ENCODE measurements around the gene SLC10A1.

SLC10A1 gene

DNA sequence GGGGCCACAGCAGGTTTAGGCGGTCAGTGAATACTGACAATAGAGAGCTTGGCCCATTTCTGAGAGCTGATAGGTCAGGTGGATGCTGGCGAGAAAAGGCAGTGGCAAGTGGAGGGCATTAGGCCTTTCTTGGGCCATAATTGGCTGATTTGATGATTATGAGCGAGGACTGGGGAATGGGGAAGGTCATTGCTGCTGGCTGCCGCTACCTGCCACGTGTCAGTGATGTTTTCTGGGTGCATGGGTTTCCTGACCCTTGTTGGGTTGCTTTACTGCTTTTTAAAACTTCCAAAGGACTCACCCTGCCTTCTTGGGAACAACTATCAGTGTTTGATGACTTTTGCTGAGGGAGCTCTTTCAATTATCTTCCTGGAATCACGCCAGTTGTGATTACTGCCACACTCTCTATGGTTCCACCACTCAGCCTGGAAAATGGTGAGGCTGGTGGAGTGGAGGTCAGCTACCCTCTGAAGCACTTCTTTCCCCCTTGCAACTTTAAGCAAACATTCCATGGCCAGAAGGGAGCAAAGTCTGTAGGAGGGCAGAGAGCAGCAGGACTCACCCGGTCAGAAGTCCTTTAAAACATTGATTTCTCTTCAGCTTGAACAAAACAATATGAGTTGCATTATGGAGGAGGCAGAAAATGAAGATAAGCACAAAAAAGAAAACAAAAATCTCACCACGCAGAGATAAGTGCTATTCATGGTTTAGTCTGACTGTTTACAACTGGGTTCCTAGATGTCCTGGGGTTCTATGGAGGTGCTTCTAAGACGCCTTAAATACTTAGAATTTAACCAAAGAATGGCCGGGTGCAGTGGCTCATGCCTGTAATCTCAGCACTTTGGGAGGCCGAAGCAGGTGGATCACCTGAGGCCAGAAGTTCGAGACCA is 12.1 kb upstream of the SLC10A1 start:
- DNase-seq (ENCODE audit: low read depth) = no peak

GRCh38 chr14:69807192-69807591 is 10.2 kb upstream of the SLC10A1 start:
- DNase-seq (ENCODE audit: low read depth) = no peak

DNA sequence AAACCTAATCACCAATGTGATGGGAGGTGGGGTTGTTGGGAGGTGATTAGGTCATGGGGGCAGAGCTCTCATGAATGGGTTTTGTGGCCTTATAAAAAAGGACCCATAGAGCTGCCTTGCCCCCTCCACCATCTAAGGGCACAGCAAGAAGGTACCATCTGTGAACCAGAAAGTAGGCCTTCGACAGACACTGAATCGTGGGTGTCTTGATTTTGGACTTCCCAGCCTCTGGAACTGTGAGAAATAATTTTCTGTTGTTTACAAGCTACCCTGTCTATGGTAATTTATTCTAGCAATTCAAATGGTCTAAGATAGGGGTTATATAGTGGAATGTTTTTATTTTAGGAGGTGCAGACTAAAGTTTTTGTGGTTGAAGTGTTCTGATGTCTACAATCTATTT is 7.9 kb upstream of the SLC10A1 start:
- DNase-seq (ENCODE audit: low read depth) = no peak

GRCh38 chr14:69803753-69804152 is 6.7 kb upstream of the SLC10A1 start:
- no peak for DNase-seq (ENCODE audit: low read depth)

DNA sequence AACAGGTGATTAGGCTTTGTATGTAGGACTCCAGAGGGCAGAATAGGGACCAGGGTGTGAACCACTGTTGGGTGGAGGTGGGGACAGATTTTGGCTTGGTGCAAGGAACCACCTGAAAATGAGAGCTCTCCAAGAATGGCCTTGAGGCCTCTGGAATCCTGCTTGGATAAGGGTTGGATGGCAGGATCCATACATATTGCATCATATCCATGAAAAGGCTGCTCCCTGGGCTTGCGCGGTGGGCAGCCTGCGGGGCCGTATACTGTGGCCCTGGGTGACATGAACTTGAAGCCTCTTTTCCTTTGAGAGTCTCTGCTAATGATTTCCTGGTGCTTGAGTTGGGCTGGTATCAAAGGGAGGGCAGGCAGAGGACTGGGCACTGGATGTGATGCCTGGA is 1.3 kb upstream of the SLC10A1 start:
- DNase-seq (ENCODE audit: low read depth) = no peak

GRCh38 chr14:69797573-69798338 is 715 bp upstream of the SLC10A1 start:
- no peak for DNase-seq (ENCODE audit: low read depth)

- no peak for DNase-seq (ENCODE audit: low read depth)
Measured at GRCh38 chr14:69795691-69796090, 1.4 kb downstream of the SLC10A1 start.

DNA sequence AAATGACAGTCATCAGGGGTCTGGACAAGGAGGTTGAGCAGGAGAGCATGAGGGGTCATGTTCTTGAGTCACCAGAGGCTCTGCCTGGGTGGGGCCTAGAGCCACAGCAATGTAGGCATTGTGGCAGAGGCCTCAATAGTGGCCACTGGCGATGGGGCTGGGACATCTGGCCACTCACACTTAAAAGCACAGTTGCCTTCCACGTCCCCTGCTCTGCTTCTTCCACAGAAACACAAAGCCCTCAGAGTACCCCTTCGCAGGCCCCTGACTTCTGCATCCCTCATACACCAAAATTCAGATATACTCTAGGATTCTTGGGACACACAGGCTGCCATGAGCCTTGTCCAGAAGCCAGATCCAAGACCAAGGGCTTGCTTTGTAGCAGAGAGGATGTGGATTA is 2.2 kb downstream of the SLC10A1 start:
- no peak for DNase-seq (ENCODE audit: low read depth)

GRCh38 chr14:69792887-69793421 is 4.1 kb downstream of the SLC10A1 start:
- no peak for DNase-seq (ENCODE audit: low read depth)

DNA sequence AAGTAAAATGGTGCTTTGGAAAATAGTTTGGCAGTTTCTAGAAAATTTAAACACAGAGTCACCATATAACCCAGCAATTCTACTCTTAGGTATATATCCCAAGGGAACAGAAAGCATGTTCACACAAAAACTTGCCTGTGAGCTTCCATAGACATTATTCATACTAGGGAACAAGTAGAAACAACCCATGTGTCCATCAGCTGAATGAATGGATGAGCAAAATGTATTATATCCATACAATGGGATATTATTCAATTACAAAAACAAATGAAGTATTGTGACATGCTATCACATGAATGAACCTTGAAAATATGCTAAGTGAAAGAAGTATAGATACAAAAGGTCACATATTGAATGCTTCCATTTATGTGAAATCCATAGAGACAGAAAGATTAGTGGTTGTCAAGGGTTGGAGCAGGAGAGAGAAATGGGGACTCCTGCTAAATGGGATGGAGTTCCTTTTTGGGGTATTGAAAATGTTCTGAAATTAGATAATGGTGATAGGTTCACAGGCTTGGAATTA is 7.9 kb downstream of the SLC10A1 start:
- no peak for DNase-seq (ENCODE audit: low read depth)

DNA sequence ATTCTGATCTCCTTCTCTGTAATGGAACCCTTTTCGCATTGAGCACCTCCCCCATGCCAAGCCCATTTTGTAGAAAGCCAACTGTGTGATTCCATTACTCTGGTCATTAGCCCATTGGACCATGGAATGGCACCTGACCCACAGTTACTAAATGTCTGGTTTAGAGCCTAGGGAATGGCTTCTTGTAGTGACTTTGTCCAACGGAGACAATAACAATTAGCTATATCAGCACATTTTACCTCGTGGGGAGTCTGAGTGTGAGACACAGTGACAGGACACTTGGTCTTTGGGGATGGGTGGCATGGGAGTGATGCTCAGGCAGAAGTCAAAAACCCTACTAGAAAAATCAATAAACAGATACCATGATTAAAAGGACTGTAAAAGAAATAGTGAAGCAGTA is 10.4 kb downstream of the SLC10A1 start:
- DNase-seq (ENCODE audit: low read depth) = no peak

DNA sequence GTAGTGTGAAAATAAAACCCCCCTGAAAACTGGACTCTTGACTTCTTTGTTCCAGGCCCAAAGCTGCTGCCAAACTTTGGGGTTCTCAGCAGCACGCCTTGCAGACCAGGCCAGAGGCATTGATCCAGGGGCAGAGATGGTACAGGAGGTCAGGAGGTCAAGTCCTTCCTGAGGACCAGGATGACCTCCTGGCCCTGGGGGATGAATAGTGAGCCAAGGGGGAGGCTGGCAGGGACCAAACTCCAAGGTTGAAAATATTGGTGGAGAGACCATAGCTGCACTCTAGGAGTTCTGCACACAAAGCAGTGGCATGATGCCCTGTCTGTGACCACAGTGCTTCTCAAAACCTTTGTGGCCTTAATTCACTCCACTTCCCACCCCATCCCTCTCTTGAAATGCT is 12.1 kb downstream of the SLC10A1 start:
- no peak for DNase-seq (ENCODE audit: low read depth)

DNA sequence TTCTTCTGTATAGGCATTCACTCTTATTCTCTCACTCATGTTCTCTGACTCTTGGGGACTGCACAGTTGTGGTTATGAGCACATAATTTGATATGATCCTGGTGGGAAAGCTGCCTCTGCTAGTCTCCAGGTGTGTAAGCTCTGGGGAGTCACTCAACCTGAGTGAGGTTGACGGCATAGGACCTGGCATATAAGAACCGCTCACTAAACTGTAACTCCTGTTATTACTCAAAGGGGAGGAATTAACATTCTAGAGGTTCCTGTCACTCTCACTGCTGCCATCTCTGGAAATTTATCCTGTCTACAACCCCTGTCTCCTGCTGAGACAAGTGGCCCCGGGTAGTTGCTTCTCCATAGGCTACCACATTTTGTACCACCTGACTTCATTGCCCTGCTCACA is 16.1 kb downstream of the SLC10A1 start:
- no peak for DNase-seq (ENCODE audit: low read depth)

- DNase-seq (ENCODE audit: low read depth) = no peak
Measured at GRCh38 chr14:69780092-69780491, 16.9 kb downstream of the SLC10A1 start.

DNA sequence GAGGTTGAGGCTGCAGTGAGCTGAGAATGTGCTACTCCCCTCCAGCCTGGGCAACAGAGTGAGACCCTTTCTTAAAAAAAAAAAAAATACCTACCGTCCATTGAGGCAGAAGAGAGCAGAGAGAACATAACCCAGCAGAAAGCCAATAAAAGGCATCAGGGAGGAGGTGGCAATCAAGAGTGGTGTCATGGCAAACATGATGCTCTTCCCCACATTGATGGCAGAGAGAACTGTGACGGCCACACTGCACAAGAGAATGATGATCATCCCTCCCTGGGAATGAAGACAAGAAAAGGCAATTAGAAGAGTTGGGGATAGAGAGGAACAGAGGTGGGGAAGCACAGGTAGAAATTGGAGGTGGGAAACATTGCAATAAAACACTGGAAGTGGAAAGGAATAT is 18.0 kb downstream of the SLC10A1 start:
- no peak for DNase-seq (ENCODE audit: low read depth)

GRCh38 chr14:69776875-69777453 is 20.1 kb downstream of the SLC10A1 start:
- DNase-seq (ENCODE audit: low read depth) = no peak

- no peak for DNase-seq (ENCODE audit: low read depth)
Measured at GRCh38 chr14:69775012-69775411, 22.0 kb downstream of the SLC10A1 start.

GRCh38 chr14:69773571-69774276 is 23.3 kb downstream of the SLC10A1 start:
- no peak for DNase-seq (ENCODE audit: low read depth)

- no peak for DNase-seq (ENCODE audit: low read depth)
Measured at GRCh38 chr14:69772082-69773017, 24.7 kb downstream of the SLC10A1 start.

DNA sequence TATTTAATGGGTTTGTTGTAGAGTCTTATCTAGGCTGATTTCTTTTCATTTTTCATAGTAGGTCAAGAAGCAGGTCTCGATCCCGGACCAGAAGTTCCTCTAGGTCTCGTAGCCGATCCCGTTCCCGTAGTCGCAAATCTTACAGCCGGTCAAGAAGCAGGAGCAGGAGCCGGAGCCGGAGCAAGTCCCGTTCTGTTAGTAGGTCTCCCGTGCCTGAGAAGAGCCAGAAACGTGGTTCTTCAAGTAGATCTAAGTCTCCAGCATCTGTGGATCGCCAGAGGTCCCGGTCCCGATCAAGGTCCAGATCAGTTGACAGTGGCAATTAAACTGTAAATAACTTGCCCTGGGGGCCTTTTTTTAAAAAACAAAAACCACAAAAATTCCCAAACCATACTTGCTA is 25.9 kb downstream of the SLC10A1 start:
- DNase-seq (ENCODE audit: low read depth) = no peak

GRCh38 chr14:69770559-69770958 is 26.5 kb downstream of the SLC10A1 start:
- no peak for DNase-seq (ENCODE audit: low read depth)

Data from stimulated activated CD8-positive, alpha-beta memory T cell treated with anti-CD3 and anti-CD28 coated beads, Interleukin-12 subunit alpha, Interleukin-12 subunit beta, amount 100 ng/mL, for 4 hours (primary cell).